ENCODE data around the gene PCGF6. TPM values are rescaled to one million over a fixed set of nuclear protein-coding genes. Genes with fewer than 3 reads are reported as not detected.

The PCGF6 gene
- total RNA-seq, 1 experiment from 2014 or later = 10.7 TPM

GRCh38 chr10:103307594-103307993 is 43.3 kb downstream of the PCGF6 start:
- no peaks in the 10 kb centered on the region for H3K9me3 ChIP-seq (ENCODE audit: low read length)
- no peaks in the 10 kb centered on the region for H3K4me1 ChIP-seq (ENCODE audit: low read length)
- H3K36me3 ChIP-seq (ENCODE audit: insufficient read depth, low read length) = peaks cover 15% of the 10 kb centered on the region; the same call in 1 of the 2 replicates
- H3K9ac ChIP-seq (ENCODE audit: low read length) = no peak overlapping the region
- no peaks in the 10 kb centered on the region for H3K79me2 ChIP-seq (ENCODE audit: low read length)
- no peak overlapping the region for H2AFZ ChIP-seq (ENCODE audit: low read length)
- H4K20me1 ChIP-seq (ENCODE audit: insufficient read depth, low read depth, low read length) = no peaks in the 10 kb centered on the region
- H3K27ac ChIP-seq (ENCODE audit: low read length) = no peak overlapping the region
- H3K4me3 ChIP-seq (ENCODE audit: low read length) = no peak overlapping the region
- no peaks in the 10 kb centered on the region for H3K27me3 ChIP-seq (ENCODE audit: low read length)
- H3K4me2 ChIP-seq (ENCODE audit: low read depth, low read length, poor library complexity, severe bottlenecking) = no peak overlapping the region
- DNase-seq = no peak
- H3K9me2 ChIP-seq (replicated peaks; ENCODE audit: insufficient read depth, low read length) = no peaks in the 10 kb centered on the region

GRCh38 chr10:103295374-103296015 is 55.4 kb downstream of the PCGF6 start:
- Histone ChIP-seq H3K9me2 (replicated peaks; ENCODE audit: insufficient read depth, low read length) (no peaks in the 10 kb centered on the region), H3K4me2 (ENCODE audit: low read depth, low read length, poor library complexity, severe bottlenecking) (no peak overlapping the region), H3K9ac (ENCODE audit: low read length) (no peak overlapping the region), H3K9me3 (ENCODE audit: low read length) (no peaks in the 10 kb centered on the region), H2AFZ (ENCODE audit: low read length) (no peak overlapping the region), H3K27ac (ENCODE audit: low read length) (no peak overlapping the region), H3K4me1 (ENCODE audit: low read length) (no peaks in the 10 kb centered on the region), H3K79me2 (ENCODE audit: low read length) (no peaks in the 10 kb centered on the region), H3K4me3 (ENCODE audit: low read length) (no peak overlapping the region), H3K36me3 (ENCODE audit: insufficient read depth, low read length) (no peaks in the 10 kb centered on the region), H4K20me1 (ENCODE audit: insufficient read depth, low read depth, low read length) (no peaks in the 10 kb centered on the region), H3K27me3 (ENCODE audit: low read length) (no peaks in the 10 kb centered on the region)
- no peak for DNase-seq

GRCh38 chr10:103291588-103291987 is 59.4 kb downstream of the PCGF6 start:
- Histone ChIP-seq H3K9me3 (ENCODE audit: low read length) (no peaks in the 10 kb centered on the region), H3K9ac (ENCODE audit: low read length) (no peak overlapping the region), H3K27me3 (ENCODE audit: low read length) (no peaks in the 10 kb centered on the region), H3K36me3 (ENCODE audit: insufficient read depth, low read length) (no peaks in the 10 kb centered on the region), H3K79me2 (ENCODE audit: low read length) (no peaks in the 10 kb centered on the region), H3K27ac (ENCODE audit: low read length) (no peak overlapping the region), H3K4me1 (ENCODE audit: low read length) (no peaks in the 10 kb centered on the region), H2AFZ (ENCODE audit: low read length) (no peak overlapping the region), H3K9me2 (replicated peaks; ENCODE audit: insufficient read depth, low read length) (no peaks in the 10 kb centered on the region), H3K4me2 (ENCODE audit: low read depth, low read length, poor library complexity, severe bottlenecking) (no peak overlapping the region), H4K20me1 (ENCODE audit: insufficient read depth, low read depth, low read length) (no peaks in the 10 kb centered on the region), H3K4me3 (ENCODE audit: low read length) (no peak overlapping the region)
- no peak for DNase-seq

- no peaks in the 10 kb centered on the region for H3K9me3 ChIP-seq (ENCODE audit: low read length)
- H3K79me2 ChIP-seq (ENCODE audit: low read length) = no peaks in the 10 kb centered on the region
- H3K9ac ChIP-seq (ENCODE audit: low read length) = no peak overlapping the region
- DNase-seq = no peak
- H4K20me1 ChIP-seq (ENCODE audit: insufficient read depth, low read depth, low read length) = no peaks in the 10 kb centered on the region
- H2AFZ ChIP-seq (ENCODE audit: low read length) = no peak overlapping the region
- no peak overlapping the region for H3K4me3 ChIP-seq (ENCODE audit: low read length)
- no peaks in the 10 kb centered on the region for H3K27me3 ChIP-seq (ENCODE audit: low read length)
- no peaks in the 10 kb centered on the region for H3K4me1 ChIP-seq (ENCODE audit: low read length)
- no peak overlapping the region for H3K4me2 ChIP-seq (ENCODE audit: low read depth, low read length, poor library complexity, severe bottlenecking)
- H3K9me2 ChIP-seq (replicated peaks; ENCODE audit: insufficient read depth, low read length) = no peaks in the 10 kb centered on the region
- no peaks in the 10 kb centered on the region for H3K36me3 ChIP-seq (ENCODE audit: insufficient read depth, low read length)
- no peak overlapping the region for H3K27ac ChIP-seq (ENCODE audit: low read length)
Measured at GRCh38 chr10:103287992-103288391, 62.9 kb downstream of the PCGF6 start.

GRCh38 chr10:103284170-103284569 is 66.8 kb downstream of the PCGF6 start:
- no peaks in the 10 kb centered on the region for H3K9me2 ChIP-seq (replicated peaks; ENCODE audit: insufficient read depth, low read length)
- no peaks in the 10 kb centered on the region for H4K20me1 ChIP-seq (ENCODE audit: insufficient read depth, low read depth, low read length)
- H3K4me3 ChIP-seq (ENCODE audit: low read length) = no peak overlapping the region
- no peaks in the 10 kb centered on the region for H3K27me3 ChIP-seq (ENCODE audit: low read length)
- H3K79me2 ChIP-seq (ENCODE audit: low read length) = no peaks in the 10 kb centered on the region
- no peaks in the 10 kb centered on the region for H3K36me3 ChIP-seq (ENCODE audit: insufficient read depth, low read length)
- H3K27ac ChIP-seq (ENCODE audit: low read length) = no peak overlapping the region
- no peak overlapping the region for H3K4me2 ChIP-seq (ENCODE audit: low read depth, low read length, poor library complexity, severe bottlenecking)
- no peak overlapping the region for H2AFZ ChIP-seq (ENCODE audit: low read length)
- no peak for DNase-seq
- no peaks in the 10 kb centered on the region for H3K9me3 ChIP-seq (ENCODE audit: low read length)
- H3K9ac ChIP-seq (ENCODE audit: low read length) = no peak overlapping the region
- no peaks in the 10 kb centered on the region for H3K4me1 ChIP-seq (ENCODE audit: low read length)

GRCh38 chr10:103282961-103283360 is 68.0 kb downstream of the PCGF6 start:
- no peaks in the 10 kb centered on the region for H3K9me3 ChIP-seq (ENCODE audit: low read length)
- DNase-seq = no peak
- no peaks in the 10 kb centered on the region for H3K27me3 ChIP-seq (ENCODE audit: low read length)
- no peak overlapping the region for H3K4me2 ChIP-seq (ENCODE audit: low read depth, low read length, poor library complexity, severe bottlenecking)
- H4K20me1 ChIP-seq (ENCODE audit: insufficient read depth, low read depth, low read length) = no peaks in the 10 kb centered on the region
- no peak overlapping the region for H3K27ac ChIP-seq (ENCODE audit: low read length)
- no peaks in the 10 kb centered on the region for H3K79me2 ChIP-seq (ENCODE audit: low read length)
- H3K36me3 ChIP-seq (ENCODE audit: insufficient read depth, low read length) = no peaks in the 10 kb centered on the region
- H2AFZ ChIP-seq (ENCODE audit: low read length) = no peak overlapping the region
- H3K9ac ChIP-seq (ENCODE audit: low read length) = no peak overlapping the region
- H3K9me2 ChIP-seq (replicated peaks; ENCODE audit: insufficient read depth, low read length) = no peaks in the 10 kb centered on the region
- no peak overlapping the region for H3K4me3 ChIP-seq (ENCODE audit: low read length)
- no peaks in the 10 kb centered on the region for H3K4me1 ChIP-seq (ENCODE audit: low read length)

- no peaks in the 10 kb centered on the region for H3K36me3 ChIP-seq (ENCODE audit: insufficient read depth, low read length)
Measured at GRCh38 chr10:103281753-103282152, 69.2 kb downstream of the PCGF6 start.

GRCh38 chr10:103280506-103280905 is 70.4 kb downstream of the PCGF6 start:
- no peak overlapping the region for H3K4me2 ChIP-seq (ENCODE audit: low read depth, low read length, poor library complexity, severe bottlenecking)
- no peak for DNase-seq
- H3K9ac ChIP-seq (ENCODE audit: low read length) = no peak overlapping the region
- no peak overlapping the region for H3K27ac ChIP-seq (ENCODE audit: low read length)
- no peaks in the 10 kb centered on the region for H3K27me3 ChIP-seq (ENCODE audit: low read length)
- H3K9me2 ChIP-seq (replicated peaks; ENCODE audit: insufficient read depth, low read length) = no peaks in the 10 kb centered on the region
- H4K20me1 ChIP-seq (ENCODE audit: insufficient read depth, low read depth, low read length) = no peaks in the 10 kb centered on the region
- H2AFZ ChIP-seq (ENCODE audit: low read length) = no peak overlapping the region
- H3K4me3 ChIP-seq (ENCODE audit: low read length) = no peak overlapping the region
- no peaks in the 10 kb centered on the region for H3K4me1 ChIP-seq (ENCODE audit: low read length)
- H3K36me3 ChIP-seq (ENCODE audit: insufficient read depth, low read length) = no peaks in the 10 kb centered on the region
- no peaks in the 10 kb centered on the region for H3K9me3 ChIP-seq (ENCODE audit: low read length)
- H3K79me2 ChIP-seq (ENCODE audit: low read length) = no peaks in the 10 kb centered on the region

More at GRCh38 chr10:103281753-103282152, 69.2 kb downstream of the PCGF6 start:
- Histone ChIP-seq H4K20me1 (ENCODE audit: insufficient read depth, low read depth, low read length) (no peaks in the 10 kb centered on the region), H3K79me2 (ENCODE audit: low read length) (no peaks in the 10 kb centered on the region), H3K9me2 (replicated peaks; ENCODE audit: insufficient read depth, low read length) (no peaks in the 10 kb centered on the region), H3K27me3 (ENCODE audit: low read length) (no peaks in the 10 kb centered on the region), H3K4me2 (ENCODE audit: low read depth, low read length, poor library complexity, severe bottlenecking) (no peak overlapping the region), H3K27ac (ENCODE audit: low read length) (no peak overlapping the region), H3K4me3 (ENCODE audit: low read length) (no peak overlapping the region), H2AFZ (ENCODE audit: low read length) (no peak overlapping the region), H3K9me3 (ENCODE audit: low read length) (no peaks in the 10 kb centered on the region), H3K9ac (ENCODE audit: low read length) (no peak overlapping the region), H3K4me1 (ENCODE audit: low read length) (no peaks in the 10 kb centered on the region)
- no peak for DNase-seq
